Hepatocyte (in vitro differentiated cells): ENCODE measurements around the gene RNF217.

ENCODE experiments used
- CTCF ChIP-seq: fragments of 200-600 bp; sonication (generic); IDR thresholded peaks from 2 replicates; pipeline ENCODE4 v1.5.1; 2016; ENCODE audit warnings: antibody characterized with exemption, mild to moderate bottlenecking; ENCODE audit not compliant: poor library complexity
- EZH2phosphoT487 ChIP-seq: fragments of 200-600 bp; sonication (generic); IDR thresholded peaks from one replicate; pipeline ENCODE4 v1.6.1; 2018; ENCODE audit warnings: antibody characterized with exemption, mild to moderate bottlenecking, low read depth, moderate library complexity; ENCODE audit not compliant: unreplicated experiment, severe bottlenecking

- no peak for TF ChIP-seq EZH2phosphoT487
- no peak for TF ChIP-seq CTCF
These were observed 1.3 kb upstream of the RNF217 start for GRCh38 chr6:124960757-124961463.
